Central memory CD4-positive, alpha-beta T cell (primary cell): ENCODE results near the gene GID8.
A peak's percentile ranks its signal among the peaks of the same experiment; 100 is the strongest.

Experiments
- DNase-seq: peaks from one replicate; pipeline ENCODE4 v3.0.0; 2022

Gene GID8

DNA sequence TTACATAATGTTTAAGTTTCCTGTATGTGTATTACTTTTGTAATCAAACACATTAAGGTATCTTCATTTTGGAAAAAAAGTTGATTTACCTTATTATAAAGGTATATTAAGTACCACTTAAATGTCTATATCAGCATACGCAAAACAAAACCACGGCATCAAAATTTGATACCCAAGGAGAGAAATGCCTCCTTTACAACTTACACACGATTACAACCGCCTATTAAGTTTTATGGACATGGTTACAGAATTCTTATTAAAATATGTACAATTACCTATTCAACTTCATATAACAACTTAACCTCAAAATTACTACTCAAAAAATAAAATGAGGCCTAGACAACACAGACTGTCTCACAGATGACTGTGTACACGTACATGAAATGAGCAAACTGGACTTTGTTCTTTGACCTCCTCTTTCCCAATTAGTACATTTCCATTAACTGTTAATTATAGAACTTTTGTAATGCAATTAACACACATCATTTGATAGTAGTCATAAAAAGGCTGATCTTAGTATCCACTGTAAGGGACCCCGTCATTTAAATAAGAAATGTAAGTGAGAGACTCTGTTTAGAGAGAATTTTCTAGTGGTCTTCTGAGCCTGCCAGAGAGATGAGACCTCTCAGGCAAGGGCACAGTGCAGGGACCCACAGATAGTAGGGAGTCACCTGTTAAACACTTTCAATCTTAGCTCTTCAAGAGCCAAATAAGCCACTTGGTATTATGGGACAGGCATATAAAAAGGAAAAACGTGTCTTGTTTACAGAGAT is 14.1 kb upstream of the GID8 start:
- no peak for DNase-seq

DNA sequence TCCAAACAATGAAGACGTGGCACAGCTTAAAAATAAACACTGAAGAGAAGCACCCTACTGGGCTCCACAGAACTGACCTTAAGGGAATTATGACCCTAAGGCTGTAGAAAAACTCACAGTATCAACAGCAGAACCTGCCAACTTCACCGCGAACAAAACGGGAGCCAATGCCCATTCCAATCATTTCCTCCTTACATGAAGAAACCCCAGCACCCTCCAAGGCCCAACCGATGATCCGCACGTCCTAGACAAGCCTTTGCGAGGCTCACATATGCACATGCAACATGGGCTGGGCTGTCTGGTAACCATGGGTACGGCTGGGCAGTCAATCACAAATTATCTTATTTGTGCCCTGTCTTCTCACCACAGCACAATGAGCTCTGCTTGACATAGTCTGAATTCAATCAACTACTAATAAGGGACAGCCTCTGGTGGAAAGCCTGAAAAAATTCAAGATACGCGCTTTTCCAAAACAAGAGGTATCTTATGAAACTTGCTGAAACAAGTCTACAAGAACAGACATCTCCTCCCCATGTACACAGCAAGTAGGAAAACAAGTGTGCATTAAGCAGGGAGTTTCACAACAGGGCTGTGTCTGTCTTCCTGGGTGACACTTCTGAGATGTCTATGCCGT is 13.4 kb upstream of the GID8 start:
- no peak for DNase-seq

DNA sequence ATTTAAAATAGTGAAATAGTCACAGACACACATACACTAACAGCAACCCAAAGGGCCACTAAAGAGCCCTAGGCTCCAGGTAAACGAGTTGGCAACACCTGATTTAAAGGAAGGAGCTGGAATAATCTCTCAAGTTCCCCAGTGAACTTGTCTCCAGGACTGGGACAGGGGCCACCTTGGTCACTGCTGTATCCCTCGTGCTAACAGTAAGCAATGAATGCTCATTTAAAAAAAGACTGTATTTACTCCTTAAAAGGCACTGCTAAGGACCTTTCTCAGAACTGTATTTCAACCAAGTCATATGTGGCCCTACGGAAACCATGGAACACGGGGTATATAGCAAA is 12.9 kb upstream of the GID8 start:
- DNase-seq = no peak

DNA sequence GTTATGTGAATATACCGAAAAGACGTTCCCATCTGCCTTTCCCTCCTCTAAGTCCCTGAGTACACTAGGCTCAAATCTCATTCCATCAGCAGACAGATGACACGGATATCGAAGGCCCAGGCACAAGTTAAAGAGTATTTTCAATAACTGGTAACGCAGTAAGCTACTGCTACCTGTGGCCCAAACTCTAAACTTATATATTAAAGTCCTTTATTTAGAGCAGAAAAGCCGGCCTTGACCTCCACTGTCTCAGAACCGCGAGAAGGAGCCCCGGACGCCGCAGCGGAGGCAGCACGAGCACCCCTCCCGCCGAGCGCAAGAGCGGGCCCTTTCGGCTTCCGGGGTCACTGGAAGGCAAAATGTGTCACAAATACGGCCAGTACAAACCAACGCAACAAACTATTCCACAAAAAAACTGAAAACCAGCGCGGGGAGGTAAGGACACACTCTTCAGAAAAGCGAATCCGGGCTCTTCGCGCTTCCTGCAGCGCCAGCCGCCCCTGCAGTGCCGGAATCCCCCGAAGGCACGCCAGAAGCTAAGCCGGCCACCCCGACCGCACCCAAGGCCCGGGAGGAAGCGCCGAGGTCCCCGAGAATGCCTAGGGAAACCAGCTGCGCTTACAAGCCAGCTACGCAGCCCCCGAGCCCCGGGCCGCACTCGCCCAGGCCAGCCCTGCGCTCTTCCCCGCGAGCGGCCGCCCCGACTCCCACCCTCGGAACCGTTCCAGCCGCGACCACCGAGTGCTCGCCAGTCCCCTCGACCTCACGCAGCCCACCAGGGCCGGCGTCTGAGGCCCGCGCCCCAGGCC is 12.3 kb upstream of the GID8 start:
- peak; percentile 49 for DNase-seq

DNA sequence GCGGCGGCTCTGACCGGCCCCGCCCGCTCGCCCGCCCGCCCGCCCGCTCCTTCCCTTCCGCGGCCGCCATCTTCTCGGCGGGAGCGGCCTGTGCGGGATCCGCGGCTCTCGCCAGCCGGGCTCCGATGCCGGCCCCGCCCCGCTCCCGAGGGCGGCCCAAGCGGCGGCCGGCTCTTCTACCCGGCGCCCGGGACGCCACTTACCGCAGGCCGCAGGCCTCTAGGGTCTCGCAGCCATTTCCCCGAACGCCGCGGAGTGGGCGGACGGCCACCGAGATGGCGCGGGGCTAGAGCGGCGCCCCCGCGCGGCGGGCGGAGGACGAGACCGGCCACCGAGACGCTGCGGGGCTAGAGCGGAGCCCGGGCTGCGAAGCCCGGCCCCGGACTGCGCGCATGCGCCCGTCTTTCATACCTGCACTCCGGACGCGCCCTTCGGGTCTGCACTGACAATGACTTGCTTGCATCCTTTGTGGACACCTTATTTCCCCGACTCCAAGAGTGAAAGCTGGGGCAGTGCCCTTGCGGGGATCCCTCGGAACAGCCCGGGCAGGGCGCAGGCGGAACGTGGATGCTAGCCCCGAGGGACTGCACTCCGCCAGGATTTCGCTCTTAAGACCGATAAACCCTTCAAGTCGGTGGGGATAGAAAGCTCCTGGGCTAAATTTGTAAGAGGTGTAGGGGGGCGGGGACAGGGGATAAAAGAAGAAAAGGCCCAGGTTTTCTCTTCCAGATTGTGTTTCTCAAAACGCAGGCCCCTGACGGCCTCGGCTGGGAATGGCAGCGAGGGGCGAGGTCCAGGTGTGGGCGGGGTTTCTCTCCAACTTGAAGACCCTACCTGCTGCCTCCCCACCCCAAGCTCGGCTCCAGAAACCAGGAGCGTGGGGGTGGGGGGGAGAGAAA is 11.5 kb upstream of the GID8 start, which contains the start of gene DIDO1:
TSS of gene DIDO1 (minus strand) at position 277 of the 899 bp plus-strand sequence.
- DNase-seq = peak; percentile 86

DNA sequence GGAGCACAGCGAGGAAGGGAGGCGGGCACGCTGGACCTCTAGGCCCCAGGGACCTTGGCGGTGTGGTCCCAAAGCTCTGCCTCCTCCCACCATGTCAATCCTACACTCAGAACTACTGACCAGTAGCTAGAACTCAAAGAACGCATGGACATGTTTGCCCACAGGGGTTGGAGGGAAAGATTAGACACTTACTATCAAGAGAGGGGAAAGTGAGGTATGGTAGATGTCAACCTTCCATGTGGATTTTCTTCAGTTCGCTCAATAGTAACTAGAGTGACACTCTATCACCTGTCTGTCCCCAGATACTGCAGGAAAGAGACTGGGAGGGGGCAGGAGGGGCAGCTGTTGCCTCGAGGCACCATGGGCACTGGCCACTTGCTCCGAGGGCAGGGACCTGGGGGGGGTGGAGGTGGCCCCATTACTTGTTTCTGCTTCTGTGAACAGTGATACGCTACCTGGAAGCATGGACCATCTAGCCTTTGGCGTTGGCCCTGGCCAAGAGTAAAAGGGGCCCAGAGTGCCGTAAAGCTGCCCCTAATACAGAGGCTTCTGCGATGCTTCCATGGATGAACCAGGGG is 10.7 kb upstream of the GID8 start:
- DNase-seq = no peak

DNA sequence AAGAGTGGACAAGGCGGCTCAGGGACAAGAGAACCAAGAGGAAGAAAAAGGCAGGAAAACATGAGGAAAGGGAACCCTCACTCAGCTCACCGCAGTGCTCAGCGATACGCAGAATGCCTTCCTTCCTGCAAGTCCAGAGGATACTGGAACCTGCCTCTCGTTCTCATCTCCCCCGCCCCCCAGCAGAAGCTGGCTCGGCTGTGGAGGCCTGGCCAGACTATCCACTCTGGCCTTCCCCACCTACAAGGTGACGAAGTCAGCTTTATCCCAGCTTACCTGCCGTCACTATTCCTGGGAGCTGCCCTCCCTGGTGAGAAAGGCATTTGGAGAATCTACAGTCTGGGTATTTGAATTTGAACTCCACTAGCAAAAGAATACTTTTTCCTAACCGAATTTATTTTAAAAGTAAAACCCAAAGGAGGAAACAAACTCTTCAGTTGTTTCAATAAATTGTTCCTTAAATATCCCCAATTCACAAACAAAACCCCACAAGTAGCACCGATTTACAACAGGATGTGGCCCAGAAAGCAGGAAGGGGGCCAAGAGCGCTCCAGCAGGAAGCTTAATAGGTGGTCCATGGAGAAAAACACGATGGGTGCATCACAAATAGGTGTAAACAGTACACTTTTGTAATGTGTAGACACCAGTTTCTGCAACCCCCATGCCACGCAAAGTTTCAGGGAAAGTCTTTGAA is 9.6 kb upstream of the GID8 start:
- no peak for DNase-seq

DNA sequence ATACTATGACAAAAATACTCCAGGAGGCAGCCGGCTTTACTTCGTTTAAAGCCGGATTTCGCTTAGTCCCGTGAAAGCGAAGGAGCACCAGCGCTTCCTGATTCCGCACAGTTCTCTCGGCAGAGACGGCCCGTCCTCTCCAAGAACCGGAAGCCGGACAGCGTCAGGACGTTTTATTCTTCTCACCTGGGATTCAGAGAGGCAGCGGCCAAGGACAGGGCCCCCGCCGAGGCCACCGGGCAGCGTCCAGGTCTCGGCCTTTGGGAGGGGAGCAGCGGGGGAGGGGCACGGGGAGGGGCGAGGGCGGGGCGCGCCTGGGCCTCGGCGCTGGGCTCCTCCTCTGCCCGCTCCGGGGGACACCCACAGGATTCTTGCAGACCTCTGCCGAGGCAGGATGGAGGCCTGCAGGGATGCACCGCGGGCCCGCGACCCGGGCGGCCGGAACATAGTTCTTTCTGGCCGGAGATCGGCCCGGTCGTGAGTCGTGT is 8.9 kb upstream of the GID8 start:
- peak; percentile 43 for DNase-seq

DNA sequence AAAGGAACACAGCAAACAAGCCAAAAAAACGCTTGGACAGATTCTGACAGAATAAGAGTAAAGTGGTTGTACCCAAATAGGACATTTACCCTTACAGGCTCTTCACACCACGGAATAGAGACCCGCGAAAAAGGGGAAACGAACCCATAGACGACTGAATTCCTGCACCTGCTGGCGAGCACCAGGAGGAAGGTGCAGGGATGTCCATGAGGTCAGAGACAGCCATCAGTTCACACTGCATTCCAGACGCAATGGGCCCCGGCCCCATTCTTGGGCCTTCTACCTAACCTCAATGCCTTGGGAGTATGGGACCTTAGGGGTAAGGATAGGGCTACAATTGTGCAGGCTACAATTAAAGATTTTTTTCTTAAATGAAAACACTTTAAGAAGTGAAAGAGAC is 6.5 kb upstream of the GID8 start:
- no peak for DNase-seq

DNA sequence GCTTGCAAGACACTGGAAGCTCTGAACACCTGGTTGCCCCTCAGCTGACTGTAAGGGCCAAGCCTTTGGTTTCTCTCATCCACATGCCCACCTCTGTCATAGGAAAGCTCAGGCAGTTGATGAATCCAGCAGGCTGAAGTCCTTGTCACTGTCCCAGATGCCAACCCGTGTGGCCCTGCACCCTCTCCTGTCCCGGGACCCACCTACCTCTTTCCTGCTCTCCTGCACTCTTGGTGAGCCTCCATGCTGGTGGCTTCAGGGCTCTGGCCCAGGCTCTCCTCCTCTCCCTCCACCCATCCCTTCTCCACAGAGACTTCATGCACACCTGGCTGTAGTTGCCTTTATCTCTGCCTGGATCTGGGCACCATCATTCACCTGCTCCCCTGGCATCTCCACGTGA is 4.0 kb upstream of the GID8 start:
- no peak for DNase-seq

DNA sequence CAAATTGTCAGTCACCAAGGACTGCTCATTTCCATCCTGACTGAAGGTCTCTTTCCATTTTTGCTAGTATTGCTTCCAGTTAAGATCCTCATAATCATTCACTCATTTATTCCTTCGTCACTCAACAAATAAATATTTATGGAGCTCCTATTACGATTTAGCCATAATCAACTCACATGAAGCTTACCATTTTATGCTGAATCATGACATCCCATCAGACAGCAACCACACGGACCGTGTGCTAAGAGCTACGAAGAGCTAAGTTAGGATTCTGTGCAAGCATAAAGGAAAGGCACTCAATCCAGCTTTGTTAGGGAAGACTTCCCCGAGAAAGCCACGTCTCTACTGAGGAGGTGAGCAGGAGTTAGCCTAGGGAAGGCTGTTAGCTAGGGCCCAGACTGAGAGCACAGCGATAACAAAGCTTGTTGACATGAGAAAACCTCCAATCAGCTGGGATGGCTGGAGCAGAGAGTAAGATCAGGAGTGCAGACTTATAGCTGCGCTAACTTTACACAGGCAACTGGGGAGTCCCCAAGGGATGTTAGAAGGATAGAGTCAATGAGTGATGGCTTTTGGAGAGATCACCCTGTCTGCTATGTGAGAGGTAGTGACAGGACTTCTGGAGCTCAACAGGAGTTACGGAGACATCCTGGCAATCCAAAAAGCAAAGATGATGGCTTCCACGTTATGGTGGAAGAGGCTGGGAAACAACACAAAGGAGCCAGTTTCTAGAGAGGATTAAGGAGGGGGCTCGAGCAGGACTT is 2.6 kb upstream of the GID8 start:
- no peak for DNase-seq

DNA sequence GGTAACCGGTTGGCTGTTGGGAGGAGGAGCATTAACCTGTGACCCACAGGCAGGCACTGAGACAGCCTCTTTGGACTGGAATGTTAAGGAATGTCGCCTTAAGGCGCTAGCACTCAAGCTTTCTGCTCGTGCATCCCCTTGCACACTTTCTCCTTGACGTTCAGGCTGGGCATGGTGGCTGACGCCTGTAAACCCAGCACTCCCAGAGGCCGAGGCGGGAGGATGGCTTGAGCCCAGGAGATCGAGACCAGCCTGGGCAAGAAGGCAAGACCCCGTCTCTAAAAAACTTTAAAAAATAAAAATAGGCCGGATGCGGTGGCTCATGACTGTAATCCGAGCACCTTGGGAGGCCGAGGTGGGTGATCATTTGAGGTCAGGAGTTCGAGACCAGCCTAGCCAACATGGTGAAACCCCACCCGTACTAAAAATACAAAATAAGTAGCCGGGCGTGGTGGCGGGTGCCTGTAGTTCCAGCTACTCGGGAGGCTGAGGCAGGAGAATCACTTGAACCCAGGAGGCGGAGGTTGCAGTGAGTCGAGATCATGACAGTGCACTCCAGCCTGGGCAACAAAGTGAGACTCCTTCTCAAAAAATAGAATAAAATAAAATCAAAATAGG is 1.9 kb upstream of the GID8 start:
- no peak for DNase-seq

DNA sequence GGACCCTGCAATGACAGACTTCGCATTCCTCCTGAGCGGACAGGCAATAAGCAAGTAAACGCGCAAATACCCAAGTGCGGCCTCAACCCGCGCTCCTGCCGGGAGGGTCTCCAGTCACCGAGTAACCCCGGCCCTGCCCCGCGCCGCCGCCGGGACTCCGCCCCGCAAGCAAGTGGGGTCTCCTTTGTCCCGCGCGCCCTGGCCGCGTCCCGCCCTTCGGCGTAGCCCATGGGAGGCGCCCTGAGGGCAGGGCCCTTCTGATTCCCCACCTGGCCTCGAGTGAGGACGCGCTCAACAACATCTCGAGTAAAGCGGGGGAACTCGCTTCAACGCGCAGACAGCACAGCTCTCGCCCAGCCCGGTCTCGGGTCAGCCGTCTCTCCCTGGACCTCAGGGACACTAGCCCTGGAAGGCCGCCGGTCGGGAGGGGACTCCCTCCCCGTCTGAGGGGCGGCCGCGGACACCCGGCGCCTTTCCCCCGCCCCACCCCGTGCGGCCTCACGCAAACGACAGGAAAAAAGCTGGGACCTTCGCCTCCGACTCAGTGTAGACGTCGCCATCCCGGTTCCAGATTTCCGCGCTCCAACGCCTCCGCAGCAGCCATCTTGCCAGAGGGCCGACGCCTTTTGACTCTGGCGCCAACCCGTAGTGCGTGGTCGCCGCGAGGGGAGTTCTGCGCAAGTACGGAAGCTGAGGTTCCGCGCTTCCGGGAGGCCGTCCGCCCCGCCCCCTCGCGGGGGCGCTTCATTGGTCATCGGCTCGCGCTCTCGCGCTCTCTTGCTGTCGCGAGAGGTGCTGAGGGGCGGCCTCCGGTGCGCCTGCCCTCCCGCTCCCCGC is 461 bp upstream of the GID8 start:
- DNase-seq = peak; percentile 97

DNA sequence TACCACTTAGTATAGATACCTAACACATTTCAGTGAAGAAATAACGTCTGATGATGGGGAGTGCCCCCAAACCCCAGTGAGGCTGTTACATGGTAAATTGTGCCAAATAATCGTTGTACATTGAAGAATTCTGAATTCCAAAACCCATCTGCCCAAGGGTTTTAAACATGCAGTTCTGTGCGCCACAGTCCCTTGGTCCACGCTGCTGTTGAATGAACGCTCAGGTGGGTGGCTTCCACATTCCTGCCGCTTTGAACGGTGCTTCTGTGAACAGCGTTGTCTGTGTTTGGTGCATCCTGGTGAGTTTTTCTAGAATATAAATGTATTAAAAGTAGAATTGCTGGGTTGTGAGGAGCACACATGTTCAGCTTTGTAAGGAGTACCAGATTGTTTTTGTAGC is 2.9 kb downstream of the GID8 start:
- DNase-seq = no peak

DNA sequence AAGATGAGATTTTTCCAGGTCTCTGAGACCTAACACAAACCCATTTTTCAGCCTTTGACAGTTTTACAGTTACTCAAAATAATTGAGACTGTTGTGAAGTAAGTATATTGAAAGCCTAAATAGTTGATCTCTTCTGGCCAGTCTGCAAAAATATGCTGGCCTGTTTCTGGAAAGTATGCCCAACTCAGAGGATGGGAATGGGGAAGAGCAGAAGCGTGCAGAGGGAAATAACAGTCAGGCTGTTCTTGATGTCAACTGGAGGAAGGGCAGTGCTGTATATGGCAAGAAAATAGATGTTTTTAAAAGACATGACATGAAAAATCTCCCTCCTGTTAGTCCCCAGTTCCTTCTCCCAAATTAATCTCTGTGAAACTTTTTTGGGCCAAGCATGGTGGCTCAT is 3.8 kb downstream of the GID8 start:
- DNase-seq = no peak

DNA sequence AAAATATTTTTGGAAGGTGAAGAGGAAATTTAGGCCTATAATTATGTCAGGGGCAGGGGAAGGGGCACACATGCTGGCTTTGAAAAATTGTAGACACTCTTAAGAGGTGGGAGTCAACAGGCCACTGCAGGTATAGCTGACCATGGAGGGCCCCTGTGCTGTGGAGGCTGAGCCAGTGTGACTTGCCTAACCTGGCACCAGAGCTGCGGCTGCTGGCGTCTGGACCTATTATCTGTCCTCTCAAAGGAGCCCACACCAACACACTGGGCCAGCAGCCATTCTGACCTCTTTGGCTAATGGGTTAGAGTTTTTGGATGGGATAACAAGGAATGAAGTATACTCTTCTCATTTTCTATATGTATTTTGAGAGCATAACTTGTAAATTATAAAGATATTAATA is 4.5 kb downstream of the GID8 start:
- DNase-seq = no peak

DNA sequence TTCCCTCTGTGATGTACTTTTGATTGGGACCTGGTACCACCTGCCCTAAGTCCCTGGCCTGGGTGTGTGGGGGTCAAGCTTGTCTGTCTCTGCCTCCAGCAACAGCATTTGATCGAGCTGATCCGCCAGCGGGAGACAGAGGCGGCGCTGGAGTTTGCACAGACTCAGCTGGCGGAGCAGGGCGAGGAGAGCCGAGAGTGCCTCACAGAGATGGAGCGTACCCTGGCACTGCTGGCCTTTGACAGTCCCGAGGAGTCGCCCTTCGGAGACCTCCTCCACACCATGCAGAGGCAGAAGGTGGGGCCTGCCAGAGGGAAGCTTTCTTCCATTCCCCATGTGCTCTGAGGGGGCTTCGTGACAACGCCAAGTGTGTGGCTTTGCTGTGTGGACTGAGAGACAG is 5.4 kb downstream of the GID8 start:
- DNase-seq = no peak

DNA sequence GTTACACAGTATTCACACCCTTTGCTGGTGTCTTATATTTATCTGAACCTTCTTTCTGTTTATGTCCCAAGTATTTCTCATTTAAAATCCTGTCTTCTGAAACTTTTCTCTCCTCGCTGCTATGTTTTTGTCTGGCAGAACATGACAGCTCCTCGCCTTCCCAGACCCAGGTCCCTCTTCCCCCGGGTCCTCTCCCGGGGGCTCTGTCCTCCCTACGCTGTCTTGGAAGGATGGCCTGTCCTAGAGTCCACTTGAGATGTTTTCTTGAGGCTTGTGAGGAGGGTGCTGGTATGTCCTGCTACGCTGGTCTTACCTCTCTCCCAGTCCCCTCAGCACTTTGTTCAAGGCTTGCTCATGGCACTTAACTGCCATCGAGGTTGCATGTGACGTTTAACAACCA is 6.2 kb downstream of the GID8 start:
- no peak for DNase-seq

DNA sequence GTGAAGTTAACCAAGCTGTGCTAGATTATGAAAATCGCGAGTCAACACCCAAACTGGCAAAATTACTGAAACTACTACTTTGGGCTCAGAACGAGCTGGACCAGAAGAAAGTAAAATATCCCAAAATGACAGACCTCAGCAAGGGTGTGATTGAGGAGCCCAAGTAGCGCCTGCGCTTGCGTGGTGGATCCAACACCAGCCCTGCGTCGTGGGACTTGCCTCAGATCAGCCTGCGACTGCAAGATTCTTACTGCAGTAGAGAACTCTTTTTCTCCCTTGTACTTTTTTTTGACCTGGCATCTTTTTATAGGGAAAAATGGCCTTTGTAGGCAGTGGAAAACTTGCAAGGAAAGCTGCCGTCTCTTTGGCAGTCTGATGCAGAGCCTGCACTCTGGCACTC is 6.8 kb downstream of the GID8 start:
- no peak for DNase-seq
